K562 (cell line): ENCODE results near the gene DHTKD1. TPM values are rescaled to one million over a fixed set of nuclear protein-coding genes. Genes with fewer than 3 reads are reported as not detected.
A peak's percentile ranks its signal among the peaks of the same experiment; 100 is the strongest.

Source experiments
- ATAC-seq: fragments of 200-7000 bp; cut with Tn5 transposase; 3 replicates; pipeline ENCODE4 v1.9.1; 2020; ENCODE audit warnings: moderate library complexity
- BruUV-seq: library from RNA; stranded (reverse); fragments of 400-500 nt; replicated peaks from 2 replicates; lab custom pipeline; 2021; lab: Mats Ljungman, UMichigan
- CTCF ChIA-PET: fragments of 300-600 bp; formaldehyde crosslinking; extraction: SDS; loops from one replicate; lab custom pipeline; 2021; ENCODE audit warnings: low intra/inter-chr PET ratio; lab: Yijun Ruan, JAX
- POLR2A ChIA-PET: fragments of 300-600, 350-650 bp; sonication (Branson Sonifier 250); formaldehyde crosslinking; extraction: SDS; loops from one replicate; lab custom pipeline; 2021; ENCODE audit warnings: antibody characterized with exemption, inconsistent platforms; lab: Yijun Ruan, JAX
- DNase-seq, 4 experiments: peaks; one replicate each; pipeline versions ENCODE4 v3.0.0 to v3.0.0-alpha.2; 2011 to 2018; ENCODE audit warnings: low spot score in 3 of 4, mixed read lengths in 3 of 4; ENCODE audit errors: extremely low read depth in 1 of 4
- FAIRE-seq: peaks from 2 replicates; lab custom pipeline; 2011; peaks lifted over from hg19 to GRCh38; lab: Jason Lieb, UNC
- H2AFZ ChIP-seq: 2 replicates; pipeline ENCODE4 v1.6.0; 2011; ENCODE audit warnings: low read depth, low read length, control low read depth, inconsistent platforms
- H3K27ac ChIP-seq: fragments of 200-600 bp; 3 replicates; pipeline ENCODE4 v1.8.0; 2011; ENCODE audit warnings: low read depth, mild to moderate bottlenecking, control low read depth, inconsistent platforms, low read length, moderate library complexity, mixed read lengths; ENCODE audit errors: extremely low read depth
- H3K27me3 ChIP-seq, 2 experiments: fragments of 300-600 bp in 1 of 2; 2 replicates in 1 of 2; 3 replicates in 1 of 2; pipeline versions ENCODE4 v1.6.0 to v1.8.0; 2011; ENCODE audit warnings: inconsistent platforms in 2 of 2, low read length in 2 of 2, mild to moderate bottlenecking in 1 of 2, mixed read lengths in 1 of 2, moderate library complexity in 1 of 2; ENCODE audit not compliant: control insufficient read depth in 2 of 2, insufficient read depth in 2 of 2
- H3K36me3 ChIP-seq: fragments of 300-600 bp; 3 replicates; pipeline ENCODE4 v1.8.0; 2011; ENCODE audit warnings: mild to moderate bottlenecking, low read length, inconsistent platforms; ENCODE audit not compliant: control insufficient read depth, insufficient read depth
- H3K4me1 ChIP-seq, 2 experiments: fragments of 200-600 bp in 1 of 2; replicated peaks in 1 of 2; 2 replicates in 1 of 2; 3 replicates in 1 of 2; pipeline versions ENCODE4 v1.5.1 to v1.8.0; 2011; ENCODE audit warnings: inconsistent platforms in 2 of 2, low read length in 2 of 2, mild to moderate bottlenecking in 1 of 2, mixed read lengths in 1 of 2, moderate library complexity in 1 of 2; ENCODE audit not compliant: control insufficient read depth in 2 of 2, insufficient read depth in 2 of 2
- H3K4me2 ChIP-seq: 2 replicates; pipeline ENCODE4 v1.6.1; 2011; ENCODE audit warnings: low read length, control low read depth, inconsistent platforms, mixed read lengths; ENCODE audit not compliant: insufficient read depth
- H3K4me3 ChIP-seq: fragments of 200-600 bp; sonication (generic), shearing (Covaris generic); 2 replicates; pipeline ENCODE4 v1.5.1; 2016; ENCODE audit warnings: control low read depth, inconsistent platforms
- H3K79me2 ChIP-seq: fragments of 200-600 bp; 3 replicates; pipeline ENCODE4 v1.8.0; 2011; ENCODE audit warnings: low read length, inconsistent platforms; ENCODE audit not compliant: control insufficient read depth, insufficient read depth
- H3K9ac ChIP-seq, 2 experiments: 2 replicates each; pipeline versions ENCODE4 v1.6.0 to v1.6.1; 2011; ENCODE audit warnings: low read depth in 2 of 2, low read length in 2 of 2, control low read depth in 1 of 2, inconsistent platforms in 1 of 2, mild to moderate bottlenecking in 1 of 2, mixed read lengths in 1 of 2; ENCODE audit not compliant: insufficient read depth in 1 of 2
- H3K9me1 ChIP-seq: one replicate; pipeline ENCODE4 v1.6.0; 2011; ENCODE audit warnings: inconsistent platforms, mild to moderate bottlenecking, low read length, moderate library complexity; ENCODE audit not compliant: control insufficient read depth, insufficient read depth
- H3K9me3 ChIP-seq: replicated peaks from 2 replicates; pipeline ENCODE4 v1.5.1; 2011; ENCODE audit warnings: low read depth, low read length, inconsistent platforms; ENCODE audit not compliant: control insufficient read depth, insufficient read depth
- H4K20me1 ChIP-seq: replicated peaks from 2 replicates; pipeline ENCODE4 v1.6.1; 2011; ENCODE audit warnings: low read length, inconsistent platforms, mixed read lengths; ENCODE audit not compliant: control insufficient read depth, insufficient read depth
- ATF1 ChIP-seq, 2 experiments: fragments of 450-650 bp in 1 of 2; IDR thresholded peaks; 2 replicates each; pipeline ENCODE4 v1.6.1; 2016; ENCODE audit warnings: missing compliant biosample characterization in 1 of 2, missing genetic modification characterization in 1 of 2
- CEBPB ChIP-seq: fragments of 450-650 bp; IDR thresholded peaks from 2 replicates; pipeline ENCODE4 v1.6.1; 2016; ENCODE audit warnings: missing genetic modification characterization, missing compliant biosample characterization
- CHD2 ChIP-seq: IDR thresholded peaks from 2 replicates; pipeline ENCODE4 v1.6.1; 2011; ENCODE audit warnings: low read depth, low read length
- HDGF ChIP-seq: fragments of 450-650 bp; IDR thresholded peaks from 2 replicates; pipeline ENCODE4 v1.6.1; 2016
- KDM1A ChIP-seq, 2 experiments: fragments of 450-650 bp; IDR thresholded peaks; 2 replicates each; pipeline ENCODE4 v1.6.1; 2016; ENCODE audit warnings: mild to moderate bottlenecking in 2 of 2
- MCM2 ChIP-seq: fragments of 450-650 bp; IDR thresholded peaks from 2 replicates; pipeline ENCODE4 v1.6.1; 2017; ENCODE audit warnings: low read depth, mild to moderate bottlenecking
- NFXL1 ChIP-seq: fragments of 450-650 bp; formaldehyde crosslinking; IDR thresholded peaks from 2 replicates; pipeline ENCODE4 v1.4.0; 2021; ENCODE audit warnings: mild to moderate bottlenecking
- NR1H2 ChIP-seq: sonication (generic); formaldehyde crosslinking; IDR thresholded peaks from 2 replicates; pipeline ENCODE4 v1.4.0; 2020; ENCODE audit warnings: mild to moderate bottlenecking, missing genetic modification reagents
- OTX1 ChIP-seq: fragments of 450-650 bp; formaldehyde crosslinking; IDR thresholded peaks from 2 replicates; pipeline ENCODE4 v1.4.0; 2022; ENCODE audit warnings: mild to moderate bottlenecking
- PHTF2 ChIP-seq: fragments of 250-450 bp; sonication (Bioruptor Pico); IDR thresholded peaks from 2 replicates; pipeline ENCODE4 v1.5.0; 2021; ENCODE audit warnings: mild to moderate bottlenecking
- RUNX1 ChIP-seq: sonication (generic); IDR thresholded peaks from 2 replicates; pipeline ENCODE4 v1.6.1; 2016; ENCODE audit warnings: antibody characterized with exemption, low read depth
- TOE1 ChIP-seq, 2 experiments: fragments of 450-650 bp in 1 of 2; sonication (generic) in 1 of 2; formaldehyde crosslinking in 1 of 2; IDR thresholded peaks; 2 replicates each; pipeline versions ENCODE4 v1.7.1 to v1.8.0; 2016 to 2022; ENCODE audit warnings: borderline replicate concordance in 2 of 2, mild to moderate bottlenecking in 2 of 2, antibody characterized with exemption in 1 of 2, inconsistent platforms in 1 of 2, low read depth in 1 of 2, missing genetic modification reagents in 1 of 2, moderate library complexity in 1 of 2
- ZNF174 ChIP-seq: fragments of 250-450 bp; sonication (Bioruptor Pico); IDR thresholded peaks from 2 replicates; pipeline ENCODE4 v1.4.0; 2020; ENCODE audit warnings: mild to moderate bottlenecking
- ZNF311 ChIP-seq: fragments of 250-450 bp; sonication (Bioruptor Pico); IDR thresholded peaks from 2 replicates; pipeline ENCODE4 v1.4.0; 2020; ENCODE audit warnings: mild to moderate bottlenecking, moderate library complexity
- ZNF830 ChIP-seq: fragments of 250-450 bp; sonication (Bioruptor Pico); IDR thresholded peaks from 2 replicates; pipeline ENCODE4 v1.5.0; 2021; ENCODE audit warnings: mild to moderate bottlenecking
- WGBS: fragments of 100-300 bp; shearing (Covaris generic); methylation state at CpG from one replicate; pipeline ENCODE4 v1.1.6; 2016; ENCODE audit warnings: low coverage, mixed read lengths; ENCODE audit not compliant: insufficient coverage; ENCODE audit errors: missing lambda C conversion rate; 5-methylcytosine and 5-hydroxymethylcytosine counted together
- in situ Hi-C: fragments of 300-500 bp; cut with MboI; formaldehyde crosslinking; loops from 4 replicates; pipeline ENCODE4 v1.15.0; 2018; ENCODE audit warnings: inconsistent platforms, mixed read lengths
- intact Hi-C: fragments of 100-400 bp; cut with micrococcal nuclease; formaldehyde crosslinking; loops from 2 replicates; pipeline ENCODE4 v1.14.2; 2022
- polyA plus RNA-seq, 8 experiments: library from polyadenylated mRNA; depleted of rRNA in 4 of 8; stranded (reverse) in 5 of 8; unstranded in 3 of 8; fragments of >200 nt; fragmentation: Nextera tagmentation in 2 of 8; fragmentation: Illumina TruSeq in 1 of 8; extraction: Ambion mirVana in 2 of 8; extraction: Trizol in 1 of 8; gene quantifications; 2 replicates each; pipeline versions ENCODE4 v1.2.1 to v1.2.3, GENCODE V29; 2011 to 2014; ENCODE audit warnings: inconsistent platforms in 1 of 8, missing spikeins in 1 of 8
- total RNA-seq, 7 experiments: library from RNA; depleted of rRNA in 6 of 7; stranded (reverse); fragments of >200 nt in 6 of 7; fragmentation: Illumina TruSeq in 2 of 7; extraction: Trizol in 2 of 7; gene quantifications; 2 replicates each; pipeline versions ENCODE4 v1.2.1 to v1.2.3, GENCODE V29; 2011 to 2021; ENCODE audit warnings: low replicate concordance in 1 of 7
- TF ChIP-seq, protein P1 (sequence below): sonication (generic); formaldehyde crosslinking; IDR thresholded peaks from 2 replicates; pipeline ENCODE4 v1.8.0; 2022; ENCODE audit warnings: missing genetic modification reagents, mild to moderate bottlenecking, moderate library complexity, borderline replicate concordance
- TF ChIP-seq, protein P2 (sequence below), 2 experiments: fragments of 450-650 bp in 1 of 2; IDR thresholded peaks; 2 replicates each; pipeline ENCODE4 v1.6.1; 2011 to 2017; ENCODE audit warnings: low read depth in 2 of 2, antibody characterized with exemption in 1 of 2, borderline replicate concordance in 1 of 2, low read length in 1 of 2, mild to moderate bottlenecking in 1 of 2, mixed read lengths in 1 of 2; ENCODE audit not compliant: control insufficient read depth in 1 of 2

DHTKD1 gene
- total and polyA plus RNA-seq, 9 of the 15 experiments (the other 6 are each of a cell fraction or from before 2014, with no cell fraction given) = 3.1 to 19.7 (median 6.8) TPM

DNA sequence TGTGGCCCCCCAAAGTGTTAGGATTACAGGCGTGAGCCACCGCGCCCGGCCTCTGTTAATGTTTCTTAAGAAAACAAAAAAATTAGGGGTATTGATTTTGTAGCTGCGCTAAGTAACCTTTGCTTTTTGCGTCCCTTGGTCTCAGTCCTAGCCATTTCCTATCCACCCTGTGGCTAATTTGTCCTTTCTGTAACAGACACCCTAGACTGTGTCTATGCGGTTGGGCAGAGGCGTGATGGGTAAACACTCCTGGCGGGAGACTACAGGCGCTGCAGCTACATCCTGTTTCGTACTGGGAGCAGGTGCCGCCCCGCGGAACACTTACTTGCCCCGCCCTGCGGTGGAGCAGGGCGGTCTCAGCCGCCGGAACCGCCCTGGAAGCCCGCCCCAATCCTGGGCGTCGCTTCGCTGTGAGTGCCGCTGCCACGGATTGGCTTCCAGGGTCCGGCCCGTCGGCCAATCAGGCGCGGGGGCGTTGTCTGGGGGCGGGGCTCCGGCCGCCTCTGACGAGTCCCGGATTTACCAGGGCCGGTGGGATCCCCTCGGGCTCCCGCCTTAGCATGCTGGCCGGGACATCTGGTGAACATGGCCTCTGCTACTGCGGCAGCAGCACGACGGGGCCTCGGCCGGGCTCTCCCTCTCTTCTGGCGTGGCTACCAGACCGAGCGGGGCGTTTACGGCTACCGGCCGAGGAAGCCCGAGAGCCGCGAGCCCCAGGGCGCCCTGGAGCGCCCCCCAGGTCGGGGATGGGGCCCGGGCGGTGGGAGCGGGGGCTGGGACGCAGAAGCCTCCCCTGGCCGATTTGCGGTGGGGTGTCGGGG is at the start of gene DHTKD1 (continued):
- no peak for TF ChIP-seq HDGF
- no peak for TF ChIP-seq NR1H2 (CRISPR knock-in tag)
- TF ChIP-seq RUNX1 = no peak
- no peak for TF ChIP-seq ATF1 (CRISPR knock-in tag; IDR thresholded peaks at IDR 0.05)
- TF ChIP-seq ATF1 (tag; IDR thresholded peaks at IDR 0.05) = peak; percentile 76
- no peak for TF ChIP-seq ZNF311
- TF ChIP-seq, protein P1, sequence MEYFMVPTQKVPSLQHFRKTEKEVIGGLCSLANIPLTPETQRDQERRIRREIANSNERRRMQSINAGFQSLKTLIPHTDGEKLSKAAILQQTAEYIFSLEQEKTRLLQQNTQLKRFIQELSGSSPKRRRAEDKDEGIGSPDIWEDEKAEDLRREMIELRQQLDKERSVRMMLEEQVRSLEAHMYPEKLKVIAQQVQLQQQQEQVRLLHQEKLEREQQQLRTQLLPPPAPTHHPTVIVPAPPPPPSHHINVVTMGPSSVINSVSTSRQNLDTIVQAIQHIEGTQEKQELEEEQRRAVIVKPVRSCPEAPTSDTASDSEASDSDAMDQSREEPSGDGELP = peak; percentile 79
- TF ChIP-seq TOE1 (IDR thresholded peaks at IDR 0.05; ENCODE audit: borderline replicate concordance) = 0 out of 2 replicates have a peak, but pooled peaks have one; percentile 37
- no peak for TF ChIP-seq TOE1 (CRISPR knock-in tag; IDR thresholded peaks at IDR 0.05; ENCODE audit: borderline replicate concordance, low read depth)
- no peak for TF ChIP-seq OTX1
- TF ChIP-seq, all 486 proteins: peak for 109

GRCh38 chr10:12019283-12019971 is 49.3 kb upstream of the DHTKD1 start:
- POLR2A ChIA-PET = interaction anchor here (0.8 to 1.1 kb wide), 2 partner anchors 11 to 23 kb away, joined by 3 read pairs; no protein-coding TSS in a partner anchor
- TF ChIP-seq ZNF174 (no peak), PHTF2 (CRISPR knock-in tag) (no peak), MCM2 (no peak), CEBPB (tag) (no peak), ZNF830 (no peak), CHD2 (no peak), KDM1A (IDR thresholded peaks at IDR 0.05) (no peak), NFXL1 (no peak)
- TF ChIP-seq, protein P2, sequence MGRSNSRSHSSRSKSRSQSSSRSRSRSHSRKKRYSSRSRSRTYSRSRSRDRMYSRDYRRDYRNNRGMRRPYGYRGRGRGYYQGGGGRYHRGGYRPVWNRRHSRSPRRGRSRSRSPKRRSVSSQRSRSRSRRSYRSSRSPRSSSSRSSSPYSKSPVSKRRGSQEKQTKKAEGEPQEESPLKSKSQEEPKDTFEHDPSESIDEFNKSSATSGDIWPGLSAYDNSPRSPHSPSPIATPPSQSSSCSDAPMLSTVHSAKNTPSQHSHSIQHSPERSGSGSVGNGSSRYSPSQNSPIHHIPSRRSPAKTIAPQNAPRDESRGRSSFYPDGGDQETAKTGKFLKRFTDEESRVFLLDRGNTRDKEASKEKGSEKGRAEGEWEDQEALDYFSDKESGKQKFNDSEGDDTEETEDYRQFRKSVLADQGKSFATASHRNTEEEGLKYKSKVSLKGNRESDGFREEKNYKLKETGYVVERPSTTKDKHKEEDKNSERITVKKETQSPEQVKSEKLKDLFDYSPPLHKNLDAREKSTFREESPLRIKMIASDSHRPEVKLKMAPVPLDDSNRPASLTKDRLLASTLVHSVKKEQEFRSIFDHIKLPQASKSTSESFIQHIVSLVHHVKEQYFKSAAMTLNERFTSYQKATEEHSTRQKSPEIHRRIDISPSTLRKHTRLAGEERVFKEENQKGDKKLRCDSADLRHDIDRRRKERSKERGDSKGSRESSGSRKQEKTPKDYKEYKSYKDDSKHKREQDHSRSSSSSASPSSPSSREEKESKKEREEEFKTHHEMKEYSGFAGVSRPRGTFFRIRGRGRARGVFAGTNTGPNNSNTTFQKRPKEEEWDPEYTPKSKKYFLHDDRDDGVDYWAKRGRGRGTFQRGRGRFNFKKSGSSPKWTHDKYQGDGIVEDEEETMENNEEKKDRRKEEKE (IDR thresholded peaks at IDR 0.05; ENCODE audit: borderline replicate concordance in 1 of 2, control insufficient read depth in 1 of 2, low read depth in 2 of 2, low read length in 1 of 2) = no peak

More at GRCh38 chr10:12019283-12019971, 49.3 kb upstream of the DHTKD1 start:
- no peaks in the 10 kb centered on the region for H3K27me3 ChIP-seq
- CTCF ChIA-PET = no interaction called here
- H3K9ac ChIP-seq = no peak overlapping the region
- no peaks in the 10 kb centered on the region for H3K9me1 ChIP-seq
- FAIRE-seq (no peak), DNase-seq (no peak), ATAC-seq (no peak)
- in situ Hi-C loops = no loop called here
- WGBS = 87% methylated on average over 9 of the region's 9 CpGs
- no peak overlapping the region for H3K4me2 ChIP-seq
- no TSS peak for BruUV-seq
- no peaks in the 10 kb centered on the region for H3K9me3 ChIP-seq
- intact Hi-C loops = no loop called here
- H4K20me1 ChIP-seq = 0 out of 2 replicates have a peak, but pooled peaks cover 3% of the 10 kb centered on the region
- no peak overlapping the region for H3K27ac ChIP-seq
- H3K4me1 ChIP-seq = no peaks in the 10 kb centered on the region
- peaks cover 48% of the 10 kb centered on the region for H3K79me2 ChIP-seq
- H2AFZ ChIP-seq = no peak overlapping the region
- H3K4me3 ChIP-seq = no peak overlapping the region
- peaks cover 14% of the 10 kb centered on the region; the same call in 1 of the 3 replicates for H3K36me3 ChIP-seq
